SK-N-SH (cell line): ENCODE measurements around the gene HTR1E. TPM values are rescaled to one million over a fixed set of nuclear protein-coding genes. Genes with fewer than 3 reads are reported as not detected.

Source experiments
- CTCF ChIA-PET: fragments of 300-600, 350-600 bp; formaldehyde crosslinking; extraction: SDS; loops from one replicate; lab custom pipeline; 2021; lab: Yijun Ruan, JAX
- POLR2A ChIA-PET: fragments of 350-600 bp; sonication (Branson Sonifier 250); formaldehyde crosslinking; extraction: SDS; loops from one replicate; lab custom pipeline; 2020; ENCODE audit warnings: antibody characterized with exemption, inconsistent platforms; lab: Yijun Ruan, JAX
- DNase-seq: peaks from one replicate; pipeline ENCODE4 v3.0.0; 2012
- H2AFZ ChIP-seq: fragments of 200-600 bp; sonication (generic); 2 replicates; pipeline ENCODE4 v1.8.1; 2016; ENCODE audit warnings: antibody characterized with exemption, mild to moderate bottlenecking, low read depth
- H3F3A ChIP-seq: fragments of 200-600 bp; sonication (generic); replicated peaks from 2 replicates; pipeline ENCODE3; 2016; ENCODE audit warnings: antibody characterized with exemption, mild to moderate bottlenecking; ENCODE audit not compliant: insufficient read depth
- H3K27ac ChIP-seq, 2 experiments: fragments of 200-500 bp in 1 of 2; fragments of 200-600 bp in 1 of 2; sonication (Bioruptor generic) in 1 of 2; sonication (generic), shearing (Covaris generic) in 1 of 2; 2 replicates each; pipeline versions ENCODE4 v1.5.1 to v1.6.1; 2014 to 2016; ENCODE audit warnings: low read depth in 2 of 2, inconsistent platforms in 1 of 2, low read length in 1 of 2, mild to moderate bottlenecking in 1 of 2, mixed read lengths in 1 of 2
- H3K27me3 ChIP-seq: fragments of 200-600 bp; sonication (generic), shearing (Covaris generic); 2 replicates; pipeline ENCODE4 v1.6.1; 2016; ENCODE audit warnings: mixed run types; ENCODE audit not compliant: insufficient read depth
- H3K36me3 ChIP-seq, 2 experiments: fragments of 200-500 bp in 1 of 2; fragments of 200-600 bp in 1 of 2; sonication (Bioruptor generic) in 1 of 2; sonication (generic) in 1 of 2; replicated peaks in 1 of 2; 2 replicates each; pipeline versions ENCODE3 to v1.5.1; 2014 to 2016; ENCODE audit warnings: low read length in 1 of 2, mild to moderate bottlenecking in 1 of 2; ENCODE audit not compliant: insufficient read depth in 2 of 2, control insufficient read depth in 1 of 2
- H3K4me1 ChIP-seq, 2 experiments: fragments of 200-500 bp in 1 of 2; fragments of 200-600 bp in 1 of 2; sonication (Bioruptor generic) in 1 of 2; sonication (generic), shearing (Covaris generic) in 1 of 2; 2 replicates each; pipeline versions ENCODE4 v1.5.1 to v1.6.1; 2014 to 2016; ENCODE audit warnings: low read depth in 1 of 2, low read length in 1 of 2, mixed run types in 1 of 2; ENCODE audit not compliant: insufficient read depth in 2 of 2, control insufficient read depth in 1 of 2
- H3K4me2 ChIP-seq: fragments of 200-600 bp; sonication (generic), shearing (Covaris generic); 2 replicates; pipeline ENCODE4 v1.6.1; 2017; ENCODE audit warnings: mixed run types
- H3K4me3 ChIP-seq, 2 experiments: fragments of 200-500 bp in 1 of 2; fragments of 200-600 bp in 1 of 2; sonication (Bioruptor generic) in 1 of 2; sonication (generic), shearing (Covaris generic) in 1 of 2; 2 replicates each; pipeline versions ENCODE4 v1.5.1 to v1.8.1; 2014 to 2016; ENCODE audit warnings: low read depth in 2 of 2, inconsistent platforms in 1 of 2, low read length in 1 of 2, mild to moderate bottlenecking in 1 of 2, mixed read lengths in 1 of 2, moderate library complexity in 1 of 2
- H3K79me2 ChIP-seq: fragments of 200-600 bp; sonication (generic); 2 replicates; pipeline ENCODE4 v1.8.1; 2017; ENCODE audit warnings: mild to moderate bottlenecking; ENCODE audit not compliant: insufficient read depth
- H3K9ac ChIP-seq: fragments of 200-600 bp; sonication (generic); 2 replicates; pipeline ENCODE4 v1.6.1; 2017; ENCODE audit warnings: mixed run types
- H3K9me2 ChIP-seq: fragments of 200-600 bp; sonication (generic); 2 replicates; pipeline ENCODE4 v1.6.1; 2017; ENCODE audit warnings: mixed run types
- H3K9me3 ChIP-seq: fragments of 200-600 bp; sonication (generic); 2 replicates; pipeline ENCODE4 v1.6.1; 2017; ENCODE audit warnings: mixed run types, mild to moderate bottlenecking, moderate library complexity
- H4K20me1 ChIP-seq: fragments of 200-600 bp; sonication (generic); 2 replicates; pipeline ENCODE4 v1.6.1; 2017; ENCODE audit warnings: mild to moderate bottlenecking, mixed run types; ENCODE audit not compliant: insufficient read depth
- CTCF ChIP-seq: fragments of 200-600 bp; sonication (generic); IDR thresholded peaks from 2 replicates; pipeline ENCODE4 v1.6.1; 2017; ENCODE audit warnings: antibody characterized with exemption, mild to moderate bottlenecking, moderate library complexity
- FOXJ3 ChIP-seq: sonication (generic); formaldehyde crosslinking; IDR thresholded peaks from 2 replicates; pipeline ENCODE4 v1.5.1; 2020; ENCODE audit warnings: mild to moderate bottlenecking, missing genetic modification reagents
- GATA2 ChIP-seq: sonication (generic); formaldehyde crosslinking; IDR thresholded peaks from 2 replicates; pipeline ENCODE4 v1.5.0; 2020; ENCODE audit warnings: mild to moderate bottlenecking, missing genetic modification reagents
- JUND ChIP-seq: IDR thresholded peaks from 2 replicates; pipeline ENCODE4 v1.4.0; 2012
- NFIC ChIP-seq: IDR thresholded peaks from 2 replicates; pipeline ENCODE4 v1.4.0; 2012; ENCODE audit warnings: borderline replicate concordance
- PBX3 ChIP-seq: IDR thresholded peaks from 2 replicates; pipeline ENCODE4; 2012
- POLR2AphosphoS5 ChIP-seq: IDR thresholded peaks from 2 replicates; pipeline ENCODE4 v1.6.1; 2012; ENCODE audit warnings: low read depth, low read length
- RCOR1 ChIP-seq: fragments of 150-350 bp; IDR thresholded peaks from 2 replicates; pipeline ENCODE4 v1.6.1; 2017; ENCODE audit warnings: antibody characterized with exemption, low read length
- SIN3A ChIP-seq: IDR thresholded peaks from 2 replicates; pipeline ENCODE4 v1.6.1; 2012; ENCODE audit warnings: low read depth, mild to moderate bottlenecking, low read length, moderate library complexity, borderline replicate concordance
- SMC3 ChIP-seq: IDR thresholded peaks from 2 replicates; pipeline ENCODE4 v1.6.1; 2012; ENCODE audit warnings: low read depth, low read length, improper control_type of control experiment
- TEAD4 ChIP-seq: IDR thresholded peaks from 2 replicates; pipeline ENCODE4 v1.4.0; 2012; ENCODE audit warnings: mild to moderate bottlenecking, borderline replicate concordance; ENCODE audit not compliant: insufficient read depth
- USF1 ChIP-seq: IDR thresholded peaks from 2 replicates; pipeline ENCODE4 v1.4.0; 2012; ENCODE audit warnings: low read depth, borderline replicate concordance
- YY1 ChIP-seq: IDR thresholded peaks from 2 replicates; pipeline ENCODE4 v1.4.0; 2012; ENCODE audit warnings: low read depth, mild to moderate bottlenecking
- WGBS: methylation state at CpG from one replicate; pipeline ENCODE4 v1.1.6; 2017; ENCODE audit warnings: low lambda C conversion rate; 5-methylcytosine and 5-hydroxymethylcytosine counted together
- polyA plus RNA-seq, 3 experiments: library from polyadenylated mRNA; depleted of rRNA; stranded (reverse); fragments of >200 nt; gene quantifications; 2 replicates each; pipeline ENCODE4 v1.2.3, GENCODE V29; 2012

The HTR1E gene
- polyA plus RNA-seq, 1 of the 3 experiments (the other 2 are of a cell fraction), result 0.02 TPM

GRCh38 chr6:87053312-87053711, 116.0 kb downstream of the HTR1E start:
- no peak for DNase-seq
- POLR2A ChIA-PET, result no interaction called here
- Histone ChIP-seq H3K9me2 (no peaks in the 10 kb centered on the region), H3K79me2 (no peaks in the 10 kb centered on the region), H3K36me3 (no peaks in the 10 kb centered on the region), H3F3A (no peaks in the 10 kb centered on the region), H2AFZ (no peak overlapping the region), H3K9ac (no peak overlapping the region), H3K27me3 (no peaks in the 10 kb centered on the region), H3K4me3 (no peak overlapping the region), H3K4me1 (no peaks in the 10 kb centered on the region), H3K27ac (no peak overlapping the region), H4K20me1 (no peaks in the 10 kb centered on the region), H3K9me3 (no peaks in the 10 kb centered on the region), H3K4me2 (no peak overlapping the region)
- CTCF ChIA-PET, result interaction anchor here (1.0 kb wide), 2 partner anchors 12 to 13 kb away, joined by 5 to 7 read pairs; no protein-coding TSS in a partner anchor
- 54% methylated on average over 1 of the region's 1 CpG for WGBS
- TF ChIP-seq PBX3 (no peak), GATA2 (CRISPR knock-in tag) (no peak), SIN3A (no peak), TEAD4 (no peak)

GRCh38 chr6:87054143-87054833, 117.0 kb downstream of the HTR1E start:
- ChIA-PET CTCF (interaction anchor here (1.0 kb wide), 1 partner anchor 13 kb away, joined by 5 read pairs; no protein-coding TSS in a partner anchor), POLR2A (no interaction called here)
- H3K9ac ChIP-seq, result no peak overlapping the region
- H3K4me1 ChIP-seq, result no peaks in the 10 kb centered on the region
- DNase-seq, result no peak
- TF ChIP-seq FOXJ3, result no peak
- TF ChIP-seq JUND, result no peak
- TF ChIP-seq NFIC, result no peak
- TF ChIP-seq YY1, result no peak
- TF ChIP-seq CTCF, result no peak
- no peak for TF ChIP-seq RCOR1
- TF ChIP-seq SMC3, result no peak
- TF ChIP-seq USF1, result no peak
- TF ChIP-seq POLR2AphosphoS5, result no peak
- H2AFZ ChIP-seq, result no peak overlapping the region
- H3K79me2 ChIP-seq, result no peaks in the 10 kb centered on the region
- H3K27ac ChIP-seq, result no peak overlapping the region
- no peaks in the 10 kb centered on the region for H4K20me1 ChIP-seq
- no peaks in the 10 kb centered on the region for H3F3A ChIP-seq
- H3K36me3 ChIP-seq, result no peaks in the 10 kb centered on the region
- no peaks in the 10 kb centered on the region for H3K9me2 ChIP-seq
- no peak overlapping the region for H3K4me3 ChIP-seq
- no peaks in the 10 kb centered on the region for H3K9me3 ChIP-seq
- 41% methylated on average over 3 of the region's 3 CpGs for WGBS
- no peaks in the 10 kb centered on the region for H3K27me3 ChIP-seq
- H3K4me2 ChIP-seq, result no peak overlapping the region
